Endothelial cell of umbilical vein (primary cell): ENCODE data around the gene PPP2R5D. TPM values are rescaled to one million over a fixed set of nuclear protein-coding genes. Genes with fewer than 3 reads are reported as not detected.
A peak's percentile ranks its signal among the peaks of the same experiment; 100 is the strongest.

ENCODE experiments used
- BruUV-seq: library from RNA; stranded (reverse); fragments of 400-500 nt; replicated peaks from 2 replicates; lab custom pipeline; 2021; lab: Mats Ljungman, UMichigan
- CTCF ChIA-PET: fragments of 300-600, 350-600 bp; sonication (Branson Sonifier 250); formaldehyde crosslinking; loops from one replicate; lab custom pipeline; 2021; ENCODE audit warnings: antibody characterized with exemption, inconsistent platforms; lab: Charles Lee
- POLR2A ChIA-PET: fragments of 300-600, 350-600 bp; sonication (Branson Sonifier 250); formaldehyde crosslinking; loops from one replicate; lab custom pipeline; 2021; ENCODE audit warnings: antibody characterized with exemption, inconsistent platforms; lab: Charles Lee
- DNase-seq: peaks from one replicate; pipeline ENCODE4 v3.0.0-alpha.2; 2011; ENCODE audit warnings: low read depth, low spot score
- FAIRE-seq: peaks from 2 replicates; lab custom pipeline; 2011; peaks lifted over from hg19 to GRCh38; lab: Jason Lieb, UNC
- H2AFZ ChIP-seq: 2 replicates; pipeline ENCODE4 v1.6.0; 2012; ENCODE audit warnings: low read depth, low read length, control low read depth, inconsistent platforms
- H3K27ac ChIP-seq: 2 replicates; pipeline ENCODE4 v1.5.1; 2011; ENCODE audit warnings: low read depth, mild to moderate bottlenecking, control low read depth, low read length, moderate library complexity; ENCODE audit not compliant: insufficient read depth
- H3K27me3 ChIP-seq, 2 experiments: 2 replicates each; pipeline versions ENCODE4 v1.6.0 to v1.6.1; 2011; ENCODE audit warnings: low read length in 2 of 2, mixed read lengths in 1 of 2; ENCODE audit not compliant: control insufficient read depth in 2 of 2, insufficient read depth in 2 of 2
- H3K36me3 ChIP-seq, 2 experiments: 2 replicates in 1 of 2; 3 replicates in 1 of 2; pipeline ENCODE4 v1.5.1; 2011; ENCODE audit warnings: low read length in 2 of 2, mild to moderate bottlenecking in 1 of 2, moderate library complexity in 1 of 2; ENCODE audit not compliant: control insufficient read depth in 2 of 2, insufficient read depth in 2 of 2; ENCODE audit errors: extremely low read depth in 1 of 2
- H3K4me1 ChIP-seq: 3 replicates; pipeline ENCODE4 v1.5.1; 2011; ENCODE audit warnings: mild to moderate bottlenecking, low read length; ENCODE audit not compliant: control insufficient read depth, insufficient read depth; ENCODE audit errors: extremely low read depth
- H3K4me2 ChIP-seq: 2 replicates; pipeline ENCODE4 v1.6.1; 2011; ENCODE audit warnings: low read length, control low read depth, mixed read lengths; ENCODE audit not compliant: insufficient read depth
- H3K4me3 ChIP-seq, 3 experiments: fragments of 200-600 bp in 1 of 3; sonication (generic), shearing (Covaris generic) in 1 of 3; replicated peaks in 1 of 3; 2 replicates each; pipeline ENCODE4 v1.5.1; 2011 to 2016; ENCODE audit warnings: control low read depth in 3 of 3, low read length in 3 of 3, mild to moderate bottlenecking in 2 of 3, inconsistent platforms in 1 of 3, low read depth in 1 of 3, moderate library complexity in 1 of 3; ENCODE audit not compliant: insufficient read depth in 1 of 3
- H3K79me2 ChIP-seq: 2 replicates; pipeline ENCODE4 v1.6.0; 2012; ENCODE audit warnings: low read length, inconsistent platforms; ENCODE audit not compliant: control insufficient read depth, insufficient read depth
- H3K9ac ChIP-seq: replicated peaks from 2 replicates; pipeline ENCODE3; 2011; ENCODE audit warnings: low read length, control low read depth; ENCODE audit not compliant: insufficient read depth; ENCODE audit errors: extremely low read depth
- H3K9me1 ChIP-seq: replicated peaks from 3 replicates; pipeline ENCODE4 v1.6.0; 2011; ENCODE audit warnings: mild to moderate bottlenecking, low read length; ENCODE audit not compliant: control insufficient read depth, insufficient read depth; ENCODE audit errors: extremely low read depth
- H3K9me3 ChIP-seq: replicated peaks from 2 replicates; pipeline ENCODE4 v1.5.1; 2012; ENCODE audit warnings: low read length, inconsistent platforms; ENCODE audit not compliant: control insufficient read depth, insufficient read depth
- H4K20me1 ChIP-seq: replicated peaks from 2 replicates; pipeline ENCODE3; 2011; ENCODE audit warnings: mild to moderate bottlenecking, low read length; ENCODE audit not compliant: control insufficient read depth, insufficient read depth; ENCODE audit errors: extremely low read depth
- EZH2 ChIP-seq: IDR thresholded peaks from 2 replicates; pipeline ENCODE4 v1.6.1; 2012; ENCODE audit warnings: borderline replicate concordance, low read depth, mild to moderate bottlenecking, moderate library complexity, low read length, inconsistent platforms; ENCODE audit not compliant: severe bottlenecking
- FOS ChIP-seq: IDR thresholded peaks from 2 replicates; pipeline ENCODE4 v1.6.1; 2011; ENCODE audit warnings: mild to moderate bottlenecking, low read length, moderate library complexity, borderline replicate concordance; ENCODE audit not compliant: insufficient read depth
- GATA2 ChIP-seq: IDR thresholded peaks from 2 replicates; pipeline ENCODE4 v1.7.0; 2011; ENCODE audit warnings: low read depth, mild to moderate bottlenecking, moderate library complexity, mixed read lengths, low read length; ENCODE audit not compliant: insufficient read length, insufficient read depth
- JUN ChIP-seq: IDR thresholded peaks from 2 replicates; pipeline ENCODE4 v1.6.1; 2011; ENCODE audit warnings: borderline replicate concordance, low read depth; ENCODE audit not compliant: insufficient read length, insufficient read depth
- MYC ChIP-seq: IDR thresholded peaks from one replicate; pipeline ENCODE4 v1.6.1; 2011; ENCODE audit warnings: mild to moderate bottlenecking, low read depth, low read length
- POLR2A ChIP-seq: IDR thresholded peaks from 2 replicates; pipeline ENCODE4 v1.6.1; 2012; ENCODE audit warnings: low read depth, mild to moderate bottlenecking, control low read depth, low read length
- POLR2AphosphoS5 ChIP-seq: IDR thresholded peaks from 2 replicates; pipeline ENCODE4 v1.6.1; 2012; ENCODE audit warnings: low read depth, mild to moderate bottlenecking, control low read depth, low read length, moderate library complexity; ENCODE audit not compliant: insufficient read depth
- dilution Hi-C: fragments of 300-500 bp; cut with MboI; formaldehyde crosslinking; loops from one replicate; pipeline ENCODE4 v1.15.0; 2019; ENCODE audit warnings: low sequenced_read_pairs; ENCODE audit not compliant: extremely low pct_ligation_motif_present
- intact Hi-C: fragments of 100-400 bp; cut with micrococcal nuclease; formaldehyde crosslinking; loops from one replicate; pipeline ENCODE4 v1.10.0; 2022
- polyA plus RNA-seq, 4 experiments: library from polyadenylated mRNA; depleted of rRNA in 3 of 4; stranded (reverse) in 3 of 4; unstranded in 1 of 4; fragments of >200 nt; gene quantifications; 2 replicates each; pipeline versions ENCODE4 v1.2.1 to v1.2.3, GENCODE V29; 2011 to 2012; ENCODE audit warnings: missing spikeins in 1 of 4
- total RNA-seq: library from RNA; stranded (reverse); gene quantifications from 2 replicates; pipeline ENCODE4 v1.2.3, GENCODE V29; 2021
- TF ChIP-seq, protein P1 (sequence below), 2 donors: IDR thresholded peaks; 1 replicate in 1 of 2; 2 replicates in 1 of 2; pipeline ENCODE4 v1.5.1; 2011; ENCODE audit warnings: low read length in 2 of 2, mild to moderate bottlenecking in 2 of 2, moderate library complexity in 2 of 2, control low read depth in 1 of 2, inconsistent platforms in 1 of 2, low read depth in 1 of 2; ENCODE audit not compliant: insufficient read depth in 1 of 2; ENCODE audit errors: extremely low read depth in 1 of 2
- TF ChIP-seq, protein P2 (sequence below): IDR thresholded peaks from 2 replicates; pipeline ENCODE4 v1.6.1; 2011; ENCODE audit not compliant: insufficient read depth, insufficient read length

Gene PPP2R5D
- total and polyA plus RNA-seq, 2 donors (not counting 3 experiments of a cell fraction or from before 2014, with no cell fraction given) = 45.5 to 60.2 TPM

DNA sequence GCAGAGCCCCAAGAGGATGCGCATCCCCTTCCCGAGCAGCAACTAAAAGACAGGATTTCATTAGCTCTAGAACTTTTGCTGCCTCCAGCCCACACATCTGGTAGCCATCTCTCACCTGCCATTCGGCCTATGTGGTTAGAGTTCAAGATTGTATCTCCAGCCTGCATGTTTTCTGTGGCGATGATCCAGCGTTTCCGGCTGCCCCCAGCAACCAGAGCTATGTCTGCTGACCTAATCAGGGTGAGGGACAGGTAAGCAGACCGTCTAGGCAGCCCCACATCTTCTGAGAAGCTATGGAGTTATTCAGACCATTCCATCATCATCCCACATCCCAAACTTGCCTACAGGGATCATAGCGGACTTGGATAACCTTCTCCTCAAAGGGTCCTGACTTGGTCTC, 71.6 kb downstream of the PPP2R5D start:
- Histone ChIP-seq H4K20me1 (no peaks in the 10 kb centered on the region), H2AFZ (no peak overlapping the region), H3K9me1 (no peaks in the 10 kb centered on the region), H3K79me2 (peaks cover 14% of the 10 kb centered on the region), H3K9me3 (no peaks in the 10 kb centered on the region), H3K4me3 (no peak overlapping the region), H3K36me3 (no peaks in the 10 kb centered on the region), H3K27ac (no peak overlapping the region), H3K4me1 (peaks cover 23% of the 10 kb centered on the region), H3K4me2 (no peak overlapping the region), H3K9ac (no peak overlapping the region), H3K27me3 (no peaks in the 10 kb centered on the region)
- FAIRE-seq = no peak
- TF ChIP-seq, protein P1, sequence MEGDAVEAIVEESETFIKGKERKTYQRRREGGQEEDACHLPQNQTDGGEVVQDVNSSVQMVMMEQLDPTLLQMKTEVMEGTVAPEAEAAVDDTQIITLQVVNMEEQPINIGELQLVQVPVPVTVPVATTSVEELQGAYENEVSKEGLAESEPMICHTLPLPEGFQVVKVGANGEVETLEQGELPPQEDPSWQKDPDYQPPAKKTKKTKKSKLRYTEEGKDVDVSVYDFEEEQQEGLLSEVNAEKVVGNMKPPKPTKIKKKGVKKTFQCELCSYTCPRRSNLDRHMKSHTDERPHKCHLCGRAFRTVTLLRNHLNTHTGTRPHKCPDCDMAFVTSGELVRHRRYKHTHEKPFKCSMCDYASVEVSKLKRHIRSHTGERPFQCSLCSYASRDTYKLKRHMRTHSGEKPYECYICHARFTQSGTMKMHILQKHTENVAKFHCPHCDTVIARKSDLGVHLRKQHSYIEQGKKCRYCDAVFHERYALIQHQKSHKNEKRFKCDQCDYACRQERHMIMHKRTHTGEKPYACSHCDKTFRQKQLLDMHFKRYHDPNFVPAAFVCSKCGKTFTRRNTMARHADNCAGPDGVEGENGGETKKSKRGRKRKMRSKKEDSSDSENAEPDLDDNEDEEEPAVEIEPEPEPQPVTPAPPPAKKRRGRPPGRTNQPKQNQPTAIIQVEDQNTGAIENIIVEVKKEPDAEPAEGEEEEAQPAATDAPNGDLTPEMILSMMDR (IDR thresholded peaks at IDR 0.05; ENCODE audit: extremely low read depth in 1 of 2, insufficient read depth in 1 of 2, low read depth in 1 of 2, low read length in 2 of 2) = no peak
- TF ChIP-seq GATA2 = no peak
- DNase-seq = no peak
- intact Hi-C loops = loop anchor here (5.0 kb wide), 1 partner anchor 86 kb away; no protein-coding TSS in a partner anchor
- dilution Hi-C loops = no loop called here
- BruUV-seq = no TSS peak
- ChIA-PET POLR2A (interaction anchor here (1.7 kb wide), 1 partner anchor 72 kb away, joined by 3 read pairs; the partner anchor contains the start of gene PPP2R5D), CTCF (interaction anchor here (1.5 to 1.6 kb wide), 2 partner anchors 20 to 88 kb away, joined by 3 to 6 read pairs; partner anchors contain the start of gene PTK7)

DNA sequence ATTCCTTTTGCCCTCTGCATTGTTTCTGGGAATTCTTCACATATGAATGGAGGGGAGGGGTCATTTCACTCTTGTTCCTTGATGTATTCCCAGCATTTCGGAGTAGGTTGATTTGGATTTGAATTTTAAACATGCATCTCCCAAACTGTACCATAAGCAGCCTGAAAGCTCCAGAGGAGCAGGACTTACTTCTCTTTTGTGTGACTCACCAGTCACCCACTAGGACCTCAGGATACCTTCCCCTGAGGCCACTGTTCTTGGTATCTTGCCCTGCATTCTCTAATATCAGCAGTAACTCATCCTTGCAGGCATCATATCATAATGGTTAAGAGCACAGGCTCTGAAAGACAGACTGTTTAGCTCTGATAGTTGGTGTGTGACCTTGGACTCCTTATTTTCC, 74.2 kb downstream of the PPP2R5D start:
- no peak for DNase-seq
- POLR2A ChIA-PET = interaction anchor here (1.1 to 1.5 kb wide), 2 partner anchors 18 to 44 kb away, joined by 3 to 9 read pairs; partner anchors contain the start of genes KLHDC3, MEA1 and PTK7
- intact Hi-C loops (loop anchor here (5.0 kb wide), 1 partner anchor 84 kb away; no protein-coding TSS in a partner anchor), dilution Hi-C loops (no loop called here)
- H2AFZ ChIP-seq = no peak overlapping the region
- TF ChIP-seq POLR2A (no peak), EZH2 (no peak), FOS (no peak), JUN (no peak), GATA2 (no peak), MYC (no peak), POLR2AphosphoS5 (no peak)
- TF ChIP-seq, protein P2, sequence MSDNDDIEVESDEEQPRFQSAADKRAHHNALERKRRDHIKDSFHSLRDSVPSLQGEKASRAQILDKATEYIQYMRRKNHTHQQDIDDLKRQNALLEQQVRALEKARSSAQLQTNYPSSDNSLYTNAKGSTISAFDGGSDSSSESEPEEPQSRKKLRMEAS = no peak
- H3K4me3 ChIP-seq = peak overlapping the region; percentile 80 to 96 (median 94)
- CTCF ChIA-PET = interaction anchor here (0.6 to 1.1 kb wide), 3 partner anchors 12 to 85 kb away, joined by 3 read pairs; no protein-coding TSS in a partner anchor
- H3K27me3 ChIP-seq = no peaks in the 10 kb centered on the region
- H3K4me1 ChIP-seq = peaks cover 18% of the 10 kb centered on the region
- peak; percentile 44 for FAIRE-seq
- no peaks in the 10 kb centered on the region for H3K9me1 ChIP-seq
- peak overlapping the region; percentile 69 for H3K9ac ChIP-seq
- H3K79me2 ChIP-seq = peaks cover 12% of the 10 kb centered on the region
- H3K27ac ChIP-seq = no peak overlapping the region
- no TSS peak for BruUV-seq
- no peaks in the 10 kb centered on the region for H3K9me3 ChIP-seq
- no peaks in the 10 kb centered on the region for H3K36me3 ChIP-seq
- no peaks in the 10 kb centered on the region for H4K20me1 ChIP-seq
- H3K4me2 ChIP-seq = peak overlapping the region; percentile 89
